Karpas-422 (cell line): ENCODE data around the gene CTXN2. TPM values are rescaled to one million over a fixed set of nuclear protein-coding genes. Genes with fewer than 3 reads are reported as not detected.
A peak's percentile ranks its signal among the peaks of the same experiment; 100 is the strongest.

ENCODE experiments used
- DNase-seq: peaks from one replicate; pipeline ENCODE4 v3.0.0-alpha.2; 2015
- H2AFZ ChIP-seq: fragments of 200-600 bp; sonication (generic); 2 replicates; pipeline ENCODE4 v1.6.1; 2014; ENCODE audit warnings: antibody characterized with exemption, low read length, mixed read lengths
- H3K27ac ChIP-seq: fragments of 200-600 bp; sonication (generic); 2 replicates; pipeline ENCODE4 v1.5.1; 2014; ENCODE audit warnings: mild to moderate bottlenecking, low read length, moderate library complexity
- H3K27me3 ChIP-seq: fragments of 200-600 bp; sonication (generic); 2 replicates; pipeline ENCODE4 v1.6.1; 2014; ENCODE audit warnings: low read length, mixed read lengths
- H3K36me3 ChIP-seq: fragments of 200-600 bp; sonication (generic); 2 replicates; pipeline ENCODE4 v1.6.1; 2014; ENCODE audit warnings: low read length, mixed read lengths; ENCODE audit not compliant: insufficient read depth
- H3K4me1 ChIP-seq: fragments of 200-600 bp; sonication (generic); 2 replicates; pipeline ENCODE4 v1.6.1; 2014; ENCODE audit warnings: mild to moderate bottlenecking, low read length, mixed read lengths
- H3K4me2 ChIP-seq: fragments of 200-600 bp; sonication (generic); 2 replicates; pipeline ENCODE4 v1.6.1; 2014; ENCODE audit warnings: low read length, low read depth, mild to moderate bottlenecking; ENCODE audit not compliant: poor library complexity, severe bottlenecking
- H3K4me3 ChIP-seq: fragments of 200-600 bp; sonication (generic); 2 replicates; pipeline ENCODE4 v1.5.1; 2014; ENCODE audit warnings: mild to moderate bottlenecking, antibody characterized with exemption, low read length, mixed read lengths
- H3K79me2 ChIP-seq: fragments of 200-600 bp; sonication (generic); 2 replicates; pipeline ENCODE4 v1.6.1; 2014; ENCODE audit warnings: mild to moderate bottlenecking, low read length, mixed read lengths
- H3K9ac ChIP-seq: fragments of 200-600 bp; sonication (generic); 2 replicates; pipeline ENCODE4 v1.6.0; 2014; ENCODE audit warnings: low read length
- H3K9me2 ChIP-seq: fragments of 200-600 bp; sonication (generic), shearing (Covaris generic); replicated peaks from 2 replicates; pipeline ENCODE4 v1.6.0; 2014; ENCODE audit warnings: mild to moderate bottlenecking, low read length, moderate library complexity; ENCODE audit not compliant: insufficient read depth
- H3K9me3 ChIP-seq: fragments of 300-700, 200-600 bp; sonication (generic); 2 replicates; pipeline ENCODE4 v1.6.1; 2014; ENCODE audit warnings: low read length, mixed read lengths
- H4K20me1 ChIP-seq: fragments of 200-600 bp; sonication (generic); 2 replicates; pipeline ENCODE4 v1.6.1; 2014; ENCODE audit warnings: mild to moderate bottlenecking, antibody characterized with exemption, low read length, low read depth; ENCODE audit not compliant: insufficient read depth
- total RNA-seq: library from RNA; depleted of rRNA; stranded (reverse); fragments of >200 nt; shearing (Covaris generic); gene quantifications from 2 replicates; pipeline ENCODE4 v1.2.3, GENCODE V29; 2014; ENCODE audit warnings: low replicate concordance; rRNA removed

Gene CTXN2
- total RNA-seq = not detected in 2 replicates

- no peaks in the 10 kb centered on the region for H3K4me1 ChIP-seq
- H3K36me3 ChIP-seq = no peaks in the 10 kb centered on the region
- no peaks in the 10 kb centered on the region for H3K79me2 ChIP-seq
- H2AFZ ChIP-seq = no peak within 1 kb of the TSS
- H3K4me3 ChIP-seq = no peak within 1 kb of the TSS
- no peaks in the 10 kb centered on the region for H3K27me3 ChIP-seq
- H3K9me3 ChIP-seq = no peaks in the 10 kb centered on the region
- no peak for DNase-seq
- H4K20me1 ChIP-seq = no peaks in the 10 kb centered on the region
- no peaks in the 10 kb centered on the region for H3K9me2 ChIP-seq
- H3K9ac ChIP-seq = no peak within 1 kb of the TSS
- H3K4me2 ChIP-seq = no peak within 1 kb of the TSS
- H3K27ac ChIP-seq = no peak within 1 kb of the TSS
These were observed at the start of gene CTXN2 for GRCh38 chr15:48191574-48192225. Gene CTXN2 (plus strand): TSS chr15:48191665. CDS start chr15:48201301, 9,636 bp downstream.

- H3K36me3 ChIP-seq = peaks cover 17% of the 10 kb centered on the region; the same call in 1 of the 2 replicates
These were observed 47.6 kb upstream of the CTXN2 start for GRCh38 chr15:48143856-48144255.

GRCh38 chr15:48144889-48145288 is 46.6 kb upstream of the CTXN2 start:
- no peaks in the 10 kb centered on the region for H3K79me2 ChIP-seq
- no peaks in the 10 kb centered on the region for H3K9me2 ChIP-seq
- peak overlapping the region; percentile 12 for H3K4me2 ChIP-seq
- H3K27me3 ChIP-seq = no peaks in the 10 kb centered on the region
- H3K27ac ChIP-seq = no peak overlapping the region
- H3K4me1 ChIP-seq = peaks cover 16% of the 10 kb centered on the region
- H4K20me1 ChIP-seq = no peaks in the 10 kb centered on the region
- H3K36me3 ChIP-seq = peaks cover 21% of the 10 kb centered on the region; the same call in 1 of the 2 replicates
- no peak overlapping the region for H2AFZ ChIP-seq
- no peaks in the 10 kb centered on the region for H3K9me3 ChIP-seq
- no peak overlapping the region for H3K9ac ChIP-seq
- no peak for DNase-seq
- H3K4me3 ChIP-seq = no peak overlapping the region

More at GRCh38 chr15:48143856-48144255, 47.6 kb upstream of the CTXN2 start:
- H3K4me2 ChIP-seq = no peak overlapping the region
- H3K27me3 ChIP-seq = no peaks in the 10 kb centered on the region
- no peak overlapping the region for H3K9ac ChIP-seq
- H3K27ac ChIP-seq = no peak overlapping the region
- no peaks in the 10 kb centered on the region for H3K79me2 ChIP-seq
- no peak overlapping the region for H2AFZ ChIP-seq
- H3K4me3 ChIP-seq = no peak overlapping the region
- no peaks in the 10 kb centered on the region for H4K20me1 ChIP-seq
- H3K9me2 ChIP-seq = no peaks in the 10 kb centered on the region
- no peak for DNase-seq
- H3K9me3 ChIP-seq = no peaks in the 10 kb centered on the region
- peaks cover 16% of the 10 kb centered on the region for H3K4me1 ChIP-seq

DNA sequence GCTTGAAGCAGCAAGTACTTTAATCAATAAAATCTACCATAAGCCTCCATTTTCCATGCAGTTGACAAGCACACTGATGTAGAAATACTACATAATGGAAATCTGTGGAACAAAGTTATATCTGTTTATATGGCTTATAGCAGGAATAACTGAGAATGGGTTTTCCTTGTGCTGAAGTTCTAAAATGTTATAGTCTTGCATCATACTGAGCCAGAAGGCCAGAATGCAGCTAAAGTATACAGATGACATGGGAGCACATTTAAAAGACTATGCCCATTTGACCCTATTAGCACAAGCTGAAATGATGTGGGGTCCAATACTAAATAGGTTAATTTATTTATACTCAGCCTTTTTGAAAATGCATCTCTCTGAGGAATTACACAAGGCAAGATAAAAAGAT is 45.5 kb upstream of the CTXN2 start:
- Histone ChIP-seq H3K4me3 (no peak overlapping the region), H3K9me3 (no peaks in the 10 kb centered on the region), H3K4me1 (peaks cover 16% of the 10 kb centered on the region), H3K9ac (no peak overlapping the region), H3K27me3 (no peaks in the 10 kb centered on the region), H3K79me2 (no peaks in the 10 kb centered on the region), H3K27ac (no peak overlapping the region), H3K36me3 (peaks cover 23% of the 10 kb centered on the region; the same call in 1 of the 2 replicates), H3K9me2 (no peaks in the 10 kb centered on the region), H2AFZ (no peak overlapping the region), H4K20me1 (no peaks in the 10 kb centered on the region), H3K4me2 (no peak overlapping the region)
- no peak for DNase-seq

GRCh38 chr15:48147358-48147757 is 44.1 kb upstream of the CTXN2 start:
- H3K9me3 ChIP-seq = no peaks in the 10 kb centered on the region
- H3K36me3 ChIP-seq = peaks cover 35% of the 10 kb centered on the region; the same call in 1 of the 2 replicates
- H3K4me1 ChIP-seq = peaks cover 16% of the 10 kb centered on the region
- no peak overlapping the region for H3K4me2 ChIP-seq
- no peaks in the 10 kb centered on the region for H4K20me1 ChIP-seq
- DNase-seq = no peak
- H2AFZ ChIP-seq = no peak overlapping the region
- no peaks in the 10 kb centered on the region for H3K79me2 ChIP-seq
- H3K27me3 ChIP-seq = no peaks in the 10 kb centered on the region
- H3K27ac ChIP-seq = no peak overlapping the region
- no peak overlapping the region for H3K4me3 ChIP-seq
- no peaks in the 10 kb centered on the region for H3K9me2 ChIP-seq
- H3K9ac ChIP-seq = no peak overlapping the region

- no peak overlapping the region for H2AFZ ChIP-seq
- no peaks in the 10 kb centered on the region for H4K20me1 ChIP-seq
- peaks cover 37% of the 10 kb centered on the region; the same call in 1 of the 2 replicates for H3K36me3 ChIP-seq
- H3K4me2 ChIP-seq = no peak overlapping the region
- H3K27me3 ChIP-seq = no peaks in the 10 kb centered on the region
- peaks cover 7% of the 10 kb centered on the region for H3K4me1 ChIP-seq
- no peaks in the 10 kb centered on the region for H3K79me2 ChIP-seq
- H3K9me3 ChIP-seq = no peaks in the 10 kb centered on the region
- H3K9ac ChIP-seq = no peak overlapping the region
- H3K27ac ChIP-seq = no peak overlapping the region
- no peak for DNase-seq
- H3K4me3 ChIP-seq = no peak overlapping the region
- H3K9me2 ChIP-seq = no peaks in the 10 kb centered on the region
These were observed 41.6 kb upstream of the CTXN2 start for GRCh38 chr15:48149858-48150257.

DNA sequence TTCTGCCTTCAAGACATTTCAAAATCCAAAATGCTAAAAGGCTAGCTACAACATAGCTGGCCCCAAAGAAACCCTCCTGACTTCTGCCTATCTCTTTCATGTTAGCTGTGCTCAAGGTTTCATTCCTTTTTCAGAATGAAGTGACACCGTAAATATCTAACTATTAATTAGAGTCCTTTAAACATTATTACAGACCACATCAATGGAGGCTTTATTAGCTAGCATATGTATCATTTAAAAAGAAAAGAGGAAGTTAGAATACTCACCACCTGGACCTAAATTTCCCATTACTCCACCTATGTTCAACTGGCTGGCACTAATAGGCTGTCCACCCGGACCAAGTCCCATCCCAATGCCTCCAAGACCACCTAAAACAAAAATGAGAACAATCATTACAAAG is 37.9 kb upstream of the CTXN2 start:
- no peaks in the 10 kb centered on the region for H3K4me1 ChIP-seq
- peaks cover 39% of the 10 kb centered on the region; the same call in 1 of the 2 replicates for H3K36me3 ChIP-seq
- no peaks in the 10 kb centered on the region for H3K27me3 ChIP-seq
- H3K9me3 ChIP-seq = no peaks in the 10 kb centered on the region
- no peak overlapping the region for H3K9ac ChIP-seq
- H2AFZ ChIP-seq = no peak overlapping the region
- no peak overlapping the region for H3K4me2 ChIP-seq
- H3K79me2 ChIP-seq = peaks cover 3% of the 10 kb centered on the region; the same call in 1 of the 2 replicates
- H4K20me1 ChIP-seq = no peaks in the 10 kb centered on the region
- no peak overlapping the region for H3K27ac ChIP-seq
- DNase-seq = no peak
- no peak overlapping the region for H3K4me3 ChIP-seq
- no peaks in the 10 kb centered on the region for H3K9me2 ChIP-seq

GRCh38 chr15:48168616-48169015 is 22.8 kb upstream of the CTXN2 start:
- H3K27ac ChIP-seq = no peak overlapping the region
- peaks cover 41% of the 10 kb centered on the region for H3K36me3 ChIP-seq
- peak; percentile 23 for DNase-seq
- H3K4me1 ChIP-seq = peaks cover 14% of the 10 kb centered on the region
- no peaks in the 10 kb centered on the region for H4K20me1 ChIP-seq
- H3K27me3 ChIP-seq = no peaks in the 10 kb centered on the region
- no peak overlapping the region for H3K4me2 ChIP-seq
- no peak overlapping the region for H3K4me3 ChIP-seq
- no peak overlapping the region for H3K9ac ChIP-seq
- 0 out of 2 replicates have a peak, but pooled peaks cover 5% of the 10 kb centered on the region for H3K9me2 ChIP-seq
- no peaks in the 10 kb centered on the region for H3K9me3 ChIP-seq
- no peak overlapping the region for H2AFZ ChIP-seq
- H3K79me2 ChIP-seq = peaks cover 81% of the 10 kb centered on the region
